ENCODE measurements around the gene OR2G2. TPM values are rescaled to one million over a fixed set of nuclear protein-coding genes. Genes with fewer than 3 reads are reported as not detected.

The OR2G2 gene, protein sequence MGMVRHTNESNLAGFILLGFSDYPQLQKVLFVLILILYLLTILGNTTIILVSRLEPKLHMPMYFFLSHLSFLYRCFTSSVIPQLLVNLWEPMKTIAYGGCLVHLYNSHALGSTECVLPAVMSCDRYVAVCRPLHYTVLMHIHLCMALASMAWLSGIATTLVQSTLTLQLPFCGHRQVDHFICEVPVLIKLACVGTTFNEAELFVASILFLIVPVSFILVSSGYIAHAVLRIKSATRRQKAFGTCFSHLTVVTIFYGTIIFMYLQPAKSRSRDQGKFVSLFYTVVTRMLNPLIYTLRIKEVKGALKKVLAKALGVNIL
- not detected for total RNA-seq

DNA sequence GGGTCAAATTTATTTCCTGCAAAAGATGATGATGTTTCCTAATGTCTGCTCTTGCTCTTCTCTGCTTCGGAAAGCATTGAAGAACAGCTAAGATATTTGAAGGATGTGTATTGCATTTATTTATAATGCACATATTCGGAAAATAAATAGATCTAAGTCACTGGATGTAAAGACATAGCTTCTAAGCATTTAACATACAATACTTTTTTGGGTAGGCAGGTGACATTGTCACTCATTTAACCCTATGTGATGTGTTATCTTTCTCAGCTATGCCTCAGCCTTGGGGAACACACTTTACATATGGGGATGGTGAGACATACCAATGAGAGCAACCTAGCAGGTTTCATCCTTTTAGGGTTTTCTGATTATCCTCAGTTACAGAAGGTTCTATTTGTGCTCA lies at the start of gene OR2G2:
OR2G2 (plus strand) TSS at position 301 of the 400 bp plus-strand sequence; CDS start at position 301, 0 bp downstream.
- DNase-seq, result no peak
- POLR2A ChIA-PET, result no interaction called here
- CTCF ChIA-PET, result no interaction called here
- Mint-ChIP-seq H3K9me3 (no peaks in the 10 kb centered on the region), H3K27me3 (no peaks in the 10 kb centered on the region), H3K36me3 (ENCODE audit: low read depth) (no peaks in the 10 kb centered on the region), H3K4me3 (no peak within 1 kb of the TSS), H3K27ac (no peak within 1 kb of the TSS), H3K4me1 (no peaks in the 10 kb centered on the region)

DNA sequence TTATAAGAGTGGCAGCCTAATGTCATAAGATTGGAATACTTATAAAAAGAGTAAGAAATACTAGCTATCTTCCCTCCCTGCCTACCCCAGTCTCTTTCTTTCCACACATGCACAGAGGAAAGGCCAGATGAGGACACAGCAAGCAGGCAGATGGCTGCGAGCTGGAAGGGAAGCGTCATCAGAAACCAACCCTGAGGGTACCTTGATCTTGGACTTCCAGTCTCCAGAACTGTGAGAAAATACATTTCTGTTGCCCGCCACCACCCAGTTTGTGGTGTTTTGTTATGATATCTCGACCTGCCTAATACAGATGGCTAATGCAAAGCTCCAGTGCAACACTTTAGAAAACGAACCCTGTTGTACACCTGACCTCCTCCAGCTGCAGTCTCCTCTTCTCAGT lies 49.6 kb upstream of the OR2G2 start:
- H3K36me3 Mint-ChIP-seq (ENCODE audit: low read depth), result no peaks in the 10 kb centered on the region
- ChIA-PET CTCF (no interaction called here), POLR2A (no interaction called here)
- no peak overlapping the region for H3K4me3 Mint-ChIP-seq
- no peak for DNase-seq
- no peak overlapping the region for H3K27ac Mint-ChIP-seq
- H3K4me1 Mint-ChIP-seq, result no peaks in the 10 kb centered on the region
- H3K9me3 Mint-ChIP-seq, result no peaks in the 10 kb centered on the region
- peaks cover 6% of the 10 kb centered on the region for H3K27me3 Mint-ChIP-seq

DNA sequence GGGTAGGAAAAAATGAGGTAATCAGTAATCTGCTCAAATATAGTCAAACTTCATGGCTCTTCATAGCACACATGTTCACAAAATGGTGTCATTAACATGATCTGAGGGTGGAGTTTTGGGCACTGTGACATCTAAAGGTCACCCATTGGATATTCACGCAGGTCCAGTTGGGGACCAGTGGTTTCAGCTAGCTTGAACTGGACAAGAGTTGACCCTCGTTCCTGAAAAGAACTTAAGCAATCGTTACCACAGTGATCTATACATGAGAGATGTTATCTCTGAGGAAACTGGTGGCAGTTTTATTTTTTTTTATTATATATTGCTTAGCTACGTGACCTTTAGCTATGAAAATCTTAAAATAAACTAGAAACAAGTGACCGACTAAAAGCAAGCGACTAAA lies 48.9 kb upstream of the OR2G2 start:
- no peak overlapping the region for H3K27ac Mint-ChIP-seq
- H3K27me3 Mint-ChIP-seq, result peaks cover 6% of the 10 kb centered on the region
- H3K9me3 Mint-ChIP-seq, result no peaks in the 10 kb centered on the region
- H3K36me3 Mint-ChIP-seq (ENCODE audit: low read depth), result no peaks in the 10 kb centered on the region
- no peak overlapping the region for H3K4me3 Mint-ChIP-seq
- POLR2A ChIA-PET, result no interaction called here
- H3K4me1 Mint-ChIP-seq, result no peaks in the 10 kb centered on the region
- no peak for DNase-seq
- CTCF ChIA-PET, result no interaction called here

DNA sequence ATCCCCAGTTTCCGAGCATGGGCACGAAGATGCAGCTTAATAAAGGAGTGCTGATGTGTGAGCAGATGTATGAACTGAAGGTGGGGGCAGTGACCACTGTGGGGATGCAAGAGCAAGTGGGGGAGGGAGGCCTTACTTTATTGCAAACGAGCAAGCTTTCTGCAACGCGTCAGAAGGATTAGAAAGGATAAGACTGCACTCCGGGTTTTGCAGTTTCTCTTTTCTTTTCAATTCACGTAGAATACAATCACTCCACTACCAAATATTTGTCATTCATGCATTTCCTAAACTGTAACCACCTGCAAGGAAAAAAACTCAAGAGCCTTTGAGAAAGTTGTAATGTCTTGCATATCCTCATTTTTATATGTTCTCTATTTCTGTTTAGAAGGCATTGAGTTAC lies 47.6 kb upstream of the OR2G2 start:
- ChIA-PET CTCF (no interaction called here), POLR2A (no interaction called here)
- no peak overlapping the region for H3K27ac Mint-ChIP-seq
- no peaks in the 10 kb centered on the region for H3K36me3 Mint-ChIP-seq (ENCODE audit: low read depth)
- H3K9me3 Mint-ChIP-seq, result no peaks in the 10 kb centered on the region
- no peaks in the 10 kb centered on the region for H3K4me1 Mint-ChIP-seq
- no peak for DNase-seq
- peaks cover 6% of the 10 kb centered on the region for H3K27me3 Mint-ChIP-seq
- no peak overlapping the region for H3K4me3 Mint-ChIP-seq

GRCh38 chr1:247542811-247543210 lies 45.3 kb upstream of the OR2G2 start:
- H3K27me3 Mint-ChIP-seq, result peaks cover 7% of the 10 kb centered on the region

GRCh38 chr1:247548092-247548491 lies 40.1 kb upstream of the OR2G2 start:
- H3K27ac Mint-ChIP-seq, result no peak overlapping the region
- no peaks in the 10 kb centered on the region for H3K9me3 Mint-ChIP-seq
- CTCF ChIA-PET, result no interaction called here
- POLR2A ChIA-PET, result no interaction called here
- no peak for DNase-seq
- no peaks in the 10 kb centered on the region for H3K36me3 Mint-ChIP-seq (ENCODE audit: low read depth)
- peaks cover 5% of the 10 kb centered on the region for H3K27me3 Mint-ChIP-seq
- H3K4me3 Mint-ChIP-seq, result no peak overlapping the region
- H3K4me1 Mint-ChIP-seq, result no peaks in the 10 kb centered on the region

More at GRCh38 chr1:247542811-247543210, 45.3 kb upstream of the OR2G2 start:
- H3K36me3 Mint-ChIP-seq (ENCODE audit: low read depth), result no peaks in the 10 kb centered on the region
- ChIA-PET CTCF (no interaction called here), POLR2A (no interaction called here)
- no peak overlapping the region for H3K4me3 Mint-ChIP-seq
- no peak overlapping the region for H3K27ac Mint-ChIP-seq
- H3K4me1 Mint-ChIP-seq, result no peaks in the 10 kb centered on the region
- H3K9me3 Mint-ChIP-seq, result no peaks in the 10 kb centered on the region
- no peak for DNase-seq

DNA sequence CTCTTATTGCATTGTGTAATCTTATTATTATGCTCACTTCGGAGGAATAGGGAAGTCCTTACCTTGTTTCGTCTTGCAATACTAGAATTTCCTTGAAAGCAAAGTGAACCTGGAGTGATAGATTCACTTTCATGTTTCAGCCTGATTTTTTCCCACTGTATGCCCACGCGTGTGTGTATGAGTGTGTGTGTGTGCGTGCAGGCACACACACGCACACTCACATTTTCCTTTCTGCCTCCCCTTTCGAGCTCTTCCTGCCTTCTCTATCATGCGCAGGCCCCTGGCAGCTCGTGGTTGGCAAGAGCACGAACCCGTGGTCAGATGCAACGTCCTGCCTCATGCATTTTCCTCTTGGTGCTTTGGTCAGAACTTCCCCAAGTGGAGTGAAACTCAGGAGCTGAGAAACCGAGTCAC lies 39.4 kb upstream of the OR2G2 start, which contains the start of gene GCSAML:
GCSAML (plus strand) TSS at position 366 of the 414 bp plus-strand sequence. CDS start 58 bp downstream, outside the sequence.
- H3K4me1 Mint-ChIP-seq, result no peaks in the 10 kb centered on the region
- no peak within 1 kb of the TSS for H3K27ac Mint-ChIP-seq
- ChIA-PET CTCF (no interaction called here), POLR2A (no interaction called here)
- H3K36me3 Mint-ChIP-seq (ENCODE audit: low read depth), result no peaks in the 10 kb centered on the region
- H3K27me3 Mint-ChIP-seq, result peaks cover 5% of the 10 kb centered on the region
- no peaks in the 10 kb centered on the region for H3K9me3 Mint-ChIP-seq
- no peak within 1 kb of the TSS for H3K4me3 Mint-ChIP-seq
- no peak for DNase-seq

GRCh38 chr1:247551721-247552120 lies 36.4 kb upstream of the OR2G2 start:
- DNase-seq, result no peak

GRCh38 chr1:247552231-247552630 lies 35.9 kb upstream of the OR2G2 start:
- POLR2A ChIA-PET, result no interaction called here
- H3K36me3 Mint-ChIP-seq (ENCODE audit: low read depth), result no peaks in the 10 kb centered on the region
- peaks cover 3% of the 10 kb centered on the region for H3K27me3 Mint-ChIP-seq
- no peak for DNase-seq
- H3K4me1 Mint-ChIP-seq, result no peaks in the 10 kb centered on the region
- CTCF ChIA-PET, result no interaction called here
- no peak overlapping the region for H3K4me3 Mint-ChIP-seq
- H3K27ac Mint-ChIP-seq, result no peak overlapping the region
- H3K9me3 Mint-ChIP-seq, result no peaks in the 10 kb centered on the region

More at GRCh38 chr1:247551721-247552120, 36.4 kb upstream of the OR2G2 start:
- Mint-ChIP-seq H3K9me3 (no peaks in the 10 kb centered on the region), H3K27me3 (peaks cover 3% of the 10 kb centered on the region), H3K4me3 (no peak overlapping the region), H3K4me1 (no peaks in the 10 kb centered on the region), H3K27ac (no peak overlapping the region), H3K36me3 (ENCODE audit: low read depth) (no peaks in the 10 kb centered on the region)
- CTCF ChIA-PET, result no interaction called here
- POLR2A ChIA-PET, result no interaction called here

DNA sequence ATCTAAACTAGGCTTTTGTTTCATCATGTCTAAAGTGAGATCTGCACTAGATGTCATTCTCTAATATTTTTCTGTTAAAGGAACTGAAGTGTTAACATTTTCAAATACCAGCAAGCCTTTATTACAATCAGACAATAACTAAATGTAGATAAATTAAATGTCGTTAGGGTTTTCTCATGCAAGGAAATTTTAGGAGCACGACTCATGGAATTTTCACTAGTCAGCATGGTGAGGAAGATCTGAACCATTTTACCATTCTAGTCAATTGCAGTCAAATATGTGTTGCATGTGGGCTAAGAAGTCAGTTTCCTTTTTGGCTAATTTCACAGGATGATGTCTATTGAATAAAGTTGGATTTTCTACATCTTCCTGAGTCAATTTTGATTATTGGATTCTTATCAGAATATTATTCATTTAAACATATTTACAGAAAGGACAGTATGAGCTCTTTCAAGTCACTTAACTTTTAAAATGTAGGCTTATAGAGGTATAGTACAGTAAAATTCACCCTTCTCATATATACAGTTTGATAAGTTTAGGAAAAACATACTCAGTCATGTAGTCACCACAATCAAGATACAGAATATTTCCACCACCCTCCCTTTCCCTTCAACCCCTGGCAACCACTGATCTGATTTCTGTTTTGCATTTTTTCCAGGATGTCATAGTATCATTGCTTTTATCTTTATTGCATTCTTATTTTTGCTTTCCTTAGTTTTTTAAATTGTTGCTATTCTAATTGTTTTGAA lies 30.1 kb upstream of the OR2G2 start:
- ChIA-PET POLR2A (no interaction called here), CTCF (no interaction called here)
- DNase-seq, result no peak
- Mint-ChIP-seq H3K36me3 (ENCODE audit: low read depth) (no peaks in the 10 kb centered on the region), H3K4me1 (no peaks in the 10 kb centered on the region), H3K9me3 (no peaks in the 10 kb centered on the region), H3K27me3 (no peaks in the 10 kb centered on the region), H3K27ac (no peak overlapping the region), H3K4me3 (no peak overlapping the region)

DNA sequence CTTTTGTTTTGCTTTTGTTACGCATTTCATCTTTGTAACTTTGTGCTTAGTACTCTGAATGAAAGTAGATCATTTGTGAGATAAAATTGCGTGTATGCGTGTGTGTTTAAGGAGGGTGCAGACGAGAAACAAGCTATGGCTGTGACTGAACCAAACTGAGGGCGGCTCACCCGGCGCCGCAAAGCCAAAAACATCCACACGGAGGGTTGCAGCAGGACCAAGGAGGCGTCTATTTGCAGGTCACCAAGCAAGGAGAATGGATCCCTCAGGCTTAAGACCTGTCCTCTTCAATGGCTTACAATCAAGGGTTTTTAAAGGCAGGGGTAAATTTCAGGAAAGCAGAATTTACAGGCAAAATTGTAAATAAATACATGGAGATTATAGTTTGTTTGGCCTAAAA lies 26.4 kb upstream of the OR2G2 start:
- H3K4me3 Mint-ChIP-seq, result no peak overlapping the region
- H3K4me1 Mint-ChIP-seq, result no peaks in the 10 kb centered on the region
- ChIA-PET CTCF (no interaction called here), POLR2A (interaction anchor here (0.8 kb wide), 1 partner anchor 17 kb away, joined by 3 read pairs; no protein-coding TSS in a partner anchor)
- no peak for DNase-seq
- H3K36me3 Mint-ChIP-seq (ENCODE audit: low read depth), result no peaks in the 10 kb centered on the region
- H3K27me3 Mint-ChIP-seq, result no peaks in the 10 kb centered on the region
- no peak overlapping the region for H3K27ac Mint-ChIP-seq
- no peaks in the 10 kb centered on the region for H3K9me3 Mint-ChIP-seq

GRCh38 chr1:247562198-247562597 lies 26.0 kb upstream of the OR2G2 start:
- Mint-ChIP-seq H3K27me3 (no peaks in the 10 kb centered on the region), H3K9me3 (no peaks in the 10 kb centered on the region), H3K4me3 (no peak overlapping the region), H3K36me3 (ENCODE audit: low read depth) (no peaks in the 10 kb centered on the region), H3K27ac (no peak overlapping the region), H3K4me1 (no peaks in the 10 kb centered on the region)
- no peak for DNase-seq
- CTCF ChIA-PET, result no interaction called here
- POLR2A ChIA-PET, result interaction anchor here (0.8 kb wide), 1 partner anchor 17 kb away, joined by 3 read pairs; no protein-coding TSS in a partner anchor

- no peaks in the 10 kb centered on the region for H3K27me3 Mint-ChIP-seq
- H3K4me3 Mint-ChIP-seq, result no peak overlapping the region
- no peaks in the 10 kb centered on the region for H3K4me1 Mint-ChIP-seq
- POLR2A ChIA-PET, result no interaction called here
- H3K36me3 Mint-ChIP-seq (ENCODE audit: low read depth), result no peaks in the 10 kb centered on the region
- CTCF ChIA-PET, result interaction anchor here (0.8 kb wide), 1 partner anchor 24 kb away, joined by 3 read pairs; no protein-coding TSS in a partner anchor
- H3K9me3 Mint-ChIP-seq, result peaks cover 3% of the 10 kb centered on the region
- DNase-seq, result no peak
- no peak overlapping the region for H3K27ac Mint-ChIP-seq
Measured at GRCh38 chr1:247574236-247574635, 13.9 kb upstream of the OR2G2 start.

- H3K36me3 Mint-ChIP-seq (ENCODE audit: low read depth), result no peaks in the 10 kb centered on the region
- ChIA-PET POLR2A (no interaction called here), CTCF (interaction anchor here (0.8 kb wide), 1 partner anchor 24 kb away, joined by 3 read pairs; no protein-coding TSS in a partner anchor)
- no peak overlapping the region for H3K27ac Mint-ChIP-seq
- no peaks in the 10 kb centered on the region for H3K4me1 Mint-ChIP-seq
- no peak overlapping the region for H3K4me3 Mint-ChIP-seq
- no peak for DNase-seq
- H3K9me3 Mint-ChIP-seq, result peaks cover 3% of the 10 kb centered on the region
- no peaks in the 10 kb centered on the region for H3K27me3 Mint-ChIP-seq
Measured at GRCh38 chr1:247574664-247575063, 13.5 kb upstream of the OR2G2 start.
